KOPT-K1 (cell line): ENCODE results near the gene REEP6.

Source experiments
- H3K27ac ChIP-seq: fragments of 200-600 bp; sonication (generic); 2 replicates; pipeline ENCODE4 v1.5.1; 2016; ENCODE audit warnings: antibody characterized with exemption, mild to moderate bottlenecking, low read depth, low read length; ENCODE audit not compliant: poor library complexity, severe bottlenecking
- H3K36me3 ChIP-seq: fragments of 200-600 bp; sonication (generic); 2 replicates; pipeline ENCODE4 v1.5.1; 2017; ENCODE audit warnings: antibody characterized with exemption, mild to moderate bottlenecking, low read length, moderate library complexity; ENCODE audit not compliant: insufficient read depth
- H3K9me3 ChIP-seq: fragments of 200-600 bp; sonication (generic); 2 replicates; pipeline ENCODE4 v1.5.1; 2017; ENCODE audit warnings: antibody characterized with exemption, low read length, mild to moderate bottlenecking; ENCODE audit not compliant: insufficient read depth, poor library complexity, severe bottlenecking

Gene REEP6

GRCh38 chr19:1453525-1454364 lies 37.2 kb upstream of the REEP6 start:
- Histone ChIP-seq H3K27ac (no peak overlapping the region), H3K36me3 (no peaks in the 10 kb centered on the region), H3K9me3 (no peaks in the 10 kb centered on the region)

GRCh38 chr19:1455002-1455335 lies 36.0 kb upstream of the REEP6 start:
- H3K27ac ChIP-seq, result no peak overlapping the region
- no peaks in the 10 kb centered on the region for H3K36me3 ChIP-seq
- no peaks in the 10 kb centered on the region for H3K9me3 ChIP-seq

GRCh38 chr19:1455336-1456120 lies 35.5 kb upstream of the REEP6 start:
- Histone ChIP-seq H3K36me3 (no peaks in the 10 kb centered on the region), H3K9me3 (no peaks in the 10 kb centered on the region), H3K27ac (no peak overlapping the region)

GRCh38 chr19:1456121-1456900 lies 34.7 kb upstream of the REEP6 start:
- Histone ChIP-seq H3K9me3 (no peaks in the 10 kb centered on the region), H3K27ac (no peak overlapping the region), H3K36me3 (no peaks in the 10 kb centered on the region)

GRCh38 chr19:1457031-1457739 lies 33.8 kb upstream of the REEP6 start:
- no peak overlapping the region for H3K27ac ChIP-seq
- no peaks in the 10 kb centered on the region for H3K36me3 ChIP-seq
- no peaks in the 10 kb centered on the region for H3K9me3 ChIP-seq

- Histone ChIP-seq H3K27ac (no peak overlapping the region), H3K36me3 (no peaks in the 10 kb centered on the region), H3K9me3 (no peaks in the 10 kb centered on the region)
Observed at GRCh38 chr19:1457892-1458291, 33.1 kb upstream of the REEP6 start.

- Histone ChIP-seq H3K36me3 (no peaks in the 10 kb centered on the region), H3K27ac (no peak overlapping the region), H3K9me3 (no peaks in the 10 kb centered on the region)
Observed at GRCh38 chr19:1459479-1459878, 31.5 kb upstream of the REEP6 start.

GRCh38 chr19:1460033-1460995 lies 30.7 kb upstream of the REEP6 start:
- no peaks in the 10 kb centered on the region for H3K36me3 ChIP-seq
- H3K27ac ChIP-seq, result no peak overlapping the region
- no peaks in the 10 kb centered on the region for H3K9me3 ChIP-seq

- no peak overlapping the region for H3K27ac ChIP-seq
Observed at GRCh38 chr19:1461862-1462261, 29.1 kb upstream of the REEP6 start.

GRCh38 chr19:1465191-1466016 lies 25.6 kb upstream of the REEP6 start:
- H3K36me3 ChIP-seq, result no peaks in the 10 kb centered on the region
- H3K27ac ChIP-seq, result no peak overlapping the region

More at GRCh38 chr19:1461862-1462261, 29.1 kb upstream of the REEP6 start:
- H3K36me3 ChIP-seq, result no peaks in the 10 kb centered on the region
- no peaks in the 10 kb centered on the region for H3K9me3 ChIP-seq

GRCh38 chr19:1466018-1466460 lies 24.9 kb upstream of the REEP6 start:
- no peaks in the 10 kb centered on the region for H3K36me3 ChIP-seq
- no peak overlapping the region for H3K27ac ChIP-seq
- H3K9me3 ChIP-seq, result no peaks in the 10 kb centered on the region

More at GRCh38 chr19:1465191-1466016, 25.6 kb upstream of the REEP6 start:
- H3K9me3 ChIP-seq, result no peaks in the 10 kb centered on the region

GRCh38 chr19:1466461-1467214 lies 24.3 kb upstream of the REEP6 start:
- no peaks in the 10 kb centered on the region for H3K9me3 ChIP-seq
- no peak overlapping the region for H3K27ac ChIP-seq
- no peaks in the 10 kb centered on the region for H3K36me3 ChIP-seq

- H3K9me3 ChIP-seq, result no peaks in the 10 kb centered on the region
- H3K36me3 ChIP-seq, result no peaks in the 10 kb centered on the region
- no peak overlapping the region for H3K27ac ChIP-seq
Observed at GRCh38 chr19:1467215-1467489, 23.8 kb upstream of the REEP6 start.
